OCI-LY1 (cell line): Measurements from ENCODE around the gene PRCD.

Source experiments
- EZH2 ChIP-seq: fragments of 200-600 bp; sonication (generic), shearing (Covaris generic); IDR thresholded peaks from 2 replicates; pipeline ENCODE4 v1.8.0; 2017; ENCODE audit warnings: borderline replicate concordance, mixed run types, mild to moderate bottlenecking, antibody characterized with exemption, low read length, moderate library complexity, mixed read lengths
- TF ChIP-seq, protein P1 (sequence below): fragments of 200-600 bp; sonication (generic), shearing (Covaris generic); IDR thresholded peaks from 2 replicates; pipeline ENCODE4 v1.5.1; 2017; ENCODE audit warnings: mild to moderate bottlenecking, antibody characterized with exemption, low read length, moderate library complexity, mixed read lengths

DNA sequence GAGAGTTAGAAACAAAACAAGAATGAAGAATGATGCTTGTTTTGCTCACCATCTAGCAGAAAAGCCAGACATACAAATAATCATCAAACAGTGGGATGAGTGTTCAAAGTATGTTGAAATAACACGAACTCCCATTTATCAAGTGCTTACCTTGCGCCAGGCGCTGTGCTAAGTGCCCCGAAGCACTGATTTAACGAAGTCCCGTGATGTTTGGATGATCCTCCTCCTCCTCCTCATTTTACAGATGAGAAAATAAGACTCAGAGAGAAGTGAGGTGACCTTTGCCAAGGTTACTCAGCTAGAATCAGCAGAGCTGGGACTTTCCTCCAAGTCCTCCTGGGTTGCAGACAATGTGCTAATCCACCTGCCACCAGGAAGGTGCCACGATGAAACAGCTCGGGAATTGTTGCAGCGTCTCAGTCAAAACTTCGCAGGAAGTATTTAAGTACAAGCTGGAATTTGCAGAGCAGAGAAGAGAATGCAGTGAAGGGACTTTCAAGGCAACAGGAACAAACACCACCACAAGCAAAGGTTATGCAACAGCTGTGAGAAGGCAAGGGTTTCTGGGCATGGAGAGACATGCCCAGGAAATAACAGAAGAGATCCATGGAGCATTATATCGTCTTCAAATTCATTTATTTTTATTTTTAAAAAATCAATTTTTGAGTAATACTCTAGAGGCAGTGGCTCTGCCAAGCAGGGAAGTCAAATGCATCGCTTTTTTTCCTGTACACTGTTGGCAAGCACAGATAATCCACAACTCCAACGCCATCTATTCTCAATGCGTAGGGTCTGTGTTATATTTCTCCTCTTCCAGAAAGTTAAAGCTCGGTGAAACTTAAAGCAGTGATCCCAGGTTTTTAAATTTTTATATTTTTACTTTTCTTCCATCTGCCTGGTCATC is 11.1 kb downstream of the PRCD start:
- TF ChIP-seq, protein P1, sequence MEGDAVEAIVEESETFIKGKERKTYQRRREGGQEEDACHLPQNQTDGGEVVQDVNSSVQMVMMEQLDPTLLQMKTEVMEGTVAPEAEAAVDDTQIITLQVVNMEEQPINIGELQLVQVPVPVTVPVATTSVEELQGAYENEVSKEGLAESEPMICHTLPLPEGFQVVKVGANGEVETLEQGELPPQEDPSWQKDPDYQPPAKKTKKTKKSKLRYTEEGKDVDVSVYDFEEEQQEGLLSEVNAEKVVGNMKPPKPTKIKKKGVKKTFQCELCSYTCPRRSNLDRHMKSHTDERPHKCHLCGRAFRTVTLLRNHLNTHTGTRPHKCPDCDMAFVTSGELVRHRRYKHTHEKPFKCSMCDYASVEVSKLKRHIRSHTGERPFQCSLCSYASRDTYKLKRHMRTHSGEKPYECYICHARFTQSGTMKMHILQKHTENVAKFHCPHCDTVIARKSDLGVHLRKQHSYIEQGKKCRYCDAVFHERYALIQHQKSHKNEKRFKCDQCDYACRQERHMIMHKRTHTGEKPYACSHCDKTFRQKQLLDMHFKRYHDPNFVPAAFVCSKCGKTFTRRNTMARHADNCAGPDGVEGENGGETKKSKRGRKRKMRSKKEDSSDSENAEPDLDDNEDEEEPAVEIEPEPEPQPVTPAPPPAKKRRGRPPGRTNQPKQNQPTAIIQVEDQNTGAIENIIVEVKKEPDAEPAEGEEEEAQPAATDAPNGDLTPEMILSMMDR, result no peak
- TF ChIP-seq EZH2, result no peak
